Adrenal gland (tissue), 12 donors: Measurements from ENCODE around the gene ENOX1. TPM values are rescaled to one million over a fixed set of nuclear protein-coding genes. Genes with fewer than 3 reads are reported as not detected.
A peak's percentile ranks its signal among the peaks of the same experiment; 100 is the strongest.

Experiments
- DNase-seq, 7 donors: peaks; one replicate each; pipeline ENCODE4 v3.0.0-alpha.2; 2019 to 2020
- H3K27ac ChIP-seq, 5 donors: fragments of 200-600 bp; sonication (generic) in 4 of 5; 1 replicate in 3 of 5; 2 replicates in 2 of 5; pipeline versions ENCODE4 v1.5.1 to v1.8.0; 2016 to 2020; ENCODE audit warnings: mild to moderate bottlenecking in 1 of 5
- H3K27me3 ChIP-seq: fragments of 200-600 bp; 2 replicates; pipeline ENCODE4 v1.8.0; 2021
- H3K36me3 ChIP-seq, 2 donors: fragments of 200-600 bp; replicated peaks in 1 of 2; 1 replicate in 1 of 2; 2 replicates in 1 of 2; pipeline versions ENCODE4 v1.5.1 to v1.8.0; 2018 to 2022
- H3K4me1 ChIP-seq, 2 donors: fragments of 200-600 bp; replicated peaks in 1 of 2; 1 replicate in 1 of 2; 2 replicates in 1 of 2; pipeline versions ENCODE4 v1.5.1 to v1.8.0; 2018 to 2021
- H3K4me3 ChIP-seq, 4 donors: fragments of 200-600 bp; sonication (generic) in 3 of 4; one replicate each; pipeline ENCODE4 v1.5.1; 2016 to 2018
- H3K9me3 ChIP-seq, 3 donors: fragments of 200-600 bp; sonication (generic) in 1 of 3; replicated peaks in 1 of 3; 1 replicate in 2 of 3; 2 replicates in 1 of 3; pipeline versions ENCODE4 v1.5.1 to v1.8.0; 2016 to 2021
- POLR2A ChIP-seq, 2 donors: fragments of 450-650 bp; IDR thresholded peaks; one replicate each; pipeline ENCODE4 v1.6.1; 2017; ENCODE audit warnings: antibody characterized with exemption in 2 of 2, mild to moderate bottlenecking in 2 of 2, moderate library complexity in 1 of 2
- WGBS, 4 donors: extraction: QIAGEN DNeasy Blood & Tissue Kit in 2 of 4; methylation state at CpG; one replicate each; pipeline versions ENCODE4 v1.1.5 to v1.1.7; 2013 to 2017; 5-methylcytosine and 5-hydroxymethylcytosine counted together
- intact Hi-C, 2 donors: fragments of 100-400 bp; cut with DNase I; formaldehyde crosslinking; loops; one replicate each; pipeline versions ENCODE4 v1.14.1 to v1.15.0; 2022 to 2023
- polyA plus RNA-seq, 3 donors: library from polyadenylated mRNA; stranded (reverse); fragments of 200-250 nt in 2 of 3; fragments of 350-450 nt in 1 of 3; fragmentation: Illumina TruSeq in 1 of 3; extraction: RNeasy Lipid Tissue Mini Kit (QIAGEN cat#74804) in 1 of 3; gene quantifications; one replicate each; pipeline ENCODE4 v1.2.3, GENCODE V29; 2013 to 2014
- total RNA-seq, 9 donors: library from RNA; depleted of rRNA in 4 of 9; stranded (reverse); fragments of >200 nt in 4 of 9; fragments of 120-200 nt in 1 of 9; fragmentation: NEBNext Ultra II Directional in 1 of 9; extraction: Animal tissue kit (Norgen Biotek cat#: 25700) in 1 of 9; gene quantifications; one replicate each; pipeline versions ENCODE4 v1.1.0 to v1.2.4, GENCODE V29; 2013 to 2023
- TF ChIP-seq, protein P1 (sequence below), 6 experiments: fragments of 450-650 bp in 4 of 6; fragments of 200-600 bp in 2 of 6; sonication (generic) in 1 of 6; IDR thresholded peaks; 1 replicate in 5 of 6; 2 replicates in 1 of 6; pipeline versions ENCODE4 v1.5.1 to v1.8.0; 2016 to 2021; ENCODE audit warnings: antibody characterized with exemption in 6 of 6, mild to moderate bottlenecking in 2 of 6, moderate library complexity in 1 of 6
- donor health status: healthy with polysubstance abuse.
- donor health status: Bipolar disorder and iron deficiency.
- donor health status: DM: yes; HTN: yes; CAD: no.
- donor health status: DM: no; HTN: no; CAD: no.
- donor health status: DM: no; HTN: no; CAD: no.
- donor health status: DM: yes; HTN: yes; CAD: no.

ENOX1 gene
- total and polyA plus RNA-seq, 12 donors = 0.25 to 5.8 (median 1.6) TPM

GRCh38 chr13:43518833-43519232 is 267.9 kb downstream of the ENOX1 start:
- H3K27me3 ChIP-seq = no peaks in the 10 kb centered on the region
- H3K4me3 ChIP-seq = no peak overlapping the region
- no peaks in the 10 kb centered on the region for H3K9me3 ChIP-seq
- no peak for DNase-seq
- TF ChIP-seq POLR2A (IDR thresholded peaks at IDR 0.05) = no peak
- TF ChIP-seq, protein P1, sequence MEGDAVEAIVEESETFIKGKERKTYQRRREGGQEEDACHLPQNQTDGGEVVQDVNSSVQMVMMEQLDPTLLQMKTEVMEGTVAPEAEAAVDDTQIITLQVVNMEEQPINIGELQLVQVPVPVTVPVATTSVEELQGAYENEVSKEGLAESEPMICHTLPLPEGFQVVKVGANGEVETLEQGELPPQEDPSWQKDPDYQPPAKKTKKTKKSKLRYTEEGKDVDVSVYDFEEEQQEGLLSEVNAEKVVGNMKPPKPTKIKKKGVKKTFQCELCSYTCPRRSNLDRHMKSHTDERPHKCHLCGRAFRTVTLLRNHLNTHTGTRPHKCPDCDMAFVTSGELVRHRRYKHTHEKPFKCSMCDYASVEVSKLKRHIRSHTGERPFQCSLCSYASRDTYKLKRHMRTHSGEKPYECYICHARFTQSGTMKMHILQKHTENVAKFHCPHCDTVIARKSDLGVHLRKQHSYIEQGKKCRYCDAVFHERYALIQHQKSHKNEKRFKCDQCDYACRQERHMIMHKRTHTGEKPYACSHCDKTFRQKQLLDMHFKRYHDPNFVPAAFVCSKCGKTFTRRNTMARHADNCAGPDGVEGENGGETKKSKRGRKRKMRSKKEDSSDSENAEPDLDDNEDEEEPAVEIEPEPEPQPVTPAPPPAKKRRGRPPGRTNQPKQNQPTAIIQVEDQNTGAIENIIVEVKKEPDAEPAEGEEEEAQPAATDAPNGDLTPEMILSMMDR (IDR thresholded peaks at IDR 0.05) = no peak
- intact Hi-C loops = no loop called here
- H3K27ac ChIP-seq = no peak overlapping the region
- H3K4me1 ChIP-seq = peaks cover 0 to 4% of the 10 kb centered on the region in 2 donors
- H3K36me3 ChIP-seq = no peaks in the 10 kb centered on the region

GRCh38 chr13:43516401-43516833 is 270.4 kb downstream of the ENOX1 start:
- WGBS, 4 donors = 24 to 48% (median 45%) methylated on average over 2 of the region's 2 CpGs
- intact Hi-C loops = no loop called here
- Histone ChIP-seq H3K27me3 (no peaks in the 10 kb centered on the region), H3K4me3 (no peak overlapping the region), H3K27ac (peak overlapping the region in 1 of 5 donors; percentile 32), H3K4me1 (peaks cover 0 to 4% of the 10 kb centered on the region in 2 donors), H3K9me3 (no peaks in the 10 kb centered on the region), H3K36me3 (no peaks in the 10 kb centered on the region)
- peak in 2 of 7 donors; percentile 1 to 14 for DNase-seq
- TF ChIP-seq, protein P1 (IDR thresholded peaks at IDR 0.05) = no peak
- TF ChIP-seq POLR2A (IDR thresholded peaks at IDR 0.05) = no peak

GRCh38 chr13:43515531-43515930 is 271.2 kb downstream of the ENOX1 start:
- no peak overlapping the region for H3K4me3 ChIP-seq
- 55 to 83% (median 71%) methylated on average over 1 of the region's 1 CpG for WGBS, 4 donors
- intact Hi-C loops = no loop called here
- H3K9me3 ChIP-seq = no peaks in the 10 kb centered on the region
- H3K27me3 ChIP-seq = no peaks in the 10 kb centered on the region
- peaks cover 0 to 7% of the 10 kb centered on the region in 2 donors for H3K4me1 ChIP-seq
- no peak for DNase-seq
- H3K27ac ChIP-seq = peak overlapping the region in 1 of 5 donors; percentile 32
- no peak for TF ChIP-seq POLR2A (IDR thresholded peaks at IDR 0.05)
- TF ChIP-seq, protein P1 (IDR thresholded peaks at IDR 0.05) = no peak
- no peaks in the 10 kb centered on the region for H3K36me3 ChIP-seq

DNA sequence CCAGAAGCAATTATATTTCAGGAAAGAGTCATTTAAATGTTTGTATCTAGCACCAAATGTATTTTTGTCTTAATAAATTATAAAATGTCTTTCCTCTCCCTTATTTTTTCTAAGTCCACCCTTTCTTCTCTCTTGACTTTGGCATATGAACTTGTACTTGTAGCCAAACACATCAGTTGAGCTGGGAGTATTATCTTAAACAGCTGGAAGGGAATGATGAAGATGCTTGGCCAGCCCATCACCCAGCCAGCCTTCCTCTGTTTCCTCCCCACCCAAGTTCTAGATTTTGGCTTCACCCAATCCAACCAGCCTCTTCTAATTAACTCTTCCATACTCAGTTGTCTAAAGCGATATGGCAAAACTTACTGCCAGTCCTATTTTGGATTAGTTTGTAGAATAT is 272.5 kb downstream of the ENOX1 start:
- intact Hi-C loops = no loop called here
- no peaks in the 10 kb centered on the region for H3K36me3 ChIP-seq
- H3K27ac ChIP-seq = peak overlapping the region in 1 of 5 donors; percentile 9
- no peak overlapping the region for H3K4me3 ChIP-seq
- no peak for TF ChIP-seq POLR2A (IDR thresholded peaks at IDR 0.05)
- TF ChIP-seq, protein P1 (IDR thresholded peaks at IDR 0.05) = no peak
- WGBS, 4 donors = 88 to 95% (median 92%) methylated on average over 1 of the region's 1 CpG
- peaks cover 0 to 7% of the 10 kb centered on the region in 2 donors for H3K4me1 ChIP-seq
- H3K9me3 ChIP-seq = no peaks in the 10 kb centered on the region
- DNase-seq = no peak
- no peaks in the 10 kb centered on the region for H3K27me3 ChIP-seq
